OCI-LY1 (cell line): ENCODE measurements around the gene DYRK1B.

Experiments used
- H2AFZ ChIP-seq: fragments of 200-600 bp; sonication (generic), shearing (Covaris generic); 2 replicates; pipeline ENCODE4 v1.6.0; 2014; ENCODE audit warnings: antibody characterized with exemption, mild to moderate bottlenecking, low read length
- H3F3A ChIP-seq: fragments of 200-600 bp; sonication (generic), shearing (Covaris generic); 2 replicates; pipeline ENCODE4 v1.6.0; 2014; ENCODE audit warnings: mild to moderate bottlenecking, antibody characterized with exemption, low read length, moderate library complexity; ENCODE audit not compliant: insufficient read depth
- H3K27ac ChIP-seq: fragments of 200-600 bp; sonication (generic); 2 replicates; pipeline ENCODE4 v1.5.1; 2014; ENCODE audit warnings: low read length, mixed run types, mild to moderate bottlenecking, low read depth; ENCODE audit not compliant: poor library complexity, severe bottlenecking
- H3K27me3 ChIP-seq: fragments of 200-600 bp; sonication (generic); 2 replicates; pipeline ENCODE4 v1.6.0; 2014; ENCODE audit warnings: antibody characterized with exemption, mild to moderate bottlenecking, low read length, moderate library complexity; ENCODE audit not compliant: insufficient read depth
- H3K36me3 ChIP-seq: fragments of 200-600 bp; sonication (generic); 2 replicates; pipeline ENCODE4 v1.6.1; 2014; ENCODE audit warnings: mild to moderate bottlenecking, antibody characterized with exemption, low read length, moderate library complexity, mixed read lengths; ENCODE audit not compliant: insufficient read depth
- H3K4me1 ChIP-seq: fragments of 200-600 bp; sonication (generic); 2 replicates; pipeline ENCODE4 v1.5.1; 2014; ENCODE audit warnings: mild to moderate bottlenecking, low read length, moderate library complexity; ENCODE audit not compliant: insufficient read depth, severe bottlenecking
- H3K4me2 ChIP-seq: fragments of 200-600 bp; sonication (generic), shearing (Covaris generic); 2 replicates; pipeline ENCODE4 v1.6.1; 2014; ENCODE audit warnings: low read length
- H3K4me3 ChIP-seq: fragments of 200-600 bp; sonication (generic); 2 replicates; pipeline ENCODE4 v1.5.1; 2014; ENCODE audit warnings: low read length, low read depth, mild to moderate bottlenecking, mixed read lengths; ENCODE audit not compliant: poor library complexity, severe bottlenecking
- H3K79me2 ChIP-seq: fragments of 200-600 bp; shearing (Covaris generic); 2 replicates; pipeline ENCODE4 v1.6.1; 2016; ENCODE audit warnings: mixed run types, low read length, mixed read lengths; ENCODE audit not compliant: insufficient read depth
- H3K9ac ChIP-seq: fragments of 200-600 bp; sonication (generic), shearing (Covaris generic); 2 replicates; pipeline ENCODE4 v1.6.1; 2014; ENCODE audit warnings: mild to moderate bottlenecking, low read length, mixed read lengths
- H3K9me2 ChIP-seq: fragments of 200-600 bp; sonication (generic), shearing (Covaris generic); 2 replicates; pipeline ENCODE4 v1.6.1; 2014; ENCODE audit warnings: low read depth, mild to moderate bottlenecking, low read length, mixed read lengths
- H3K9me3 ChIP-seq: fragments of 200-600 bp; shearing (Covaris generic); 2 replicates; pipeline ENCODE4 v1.6.1; 2014; ENCODE audit warnings: low read length, mixed read lengths
- H4K20me1 ChIP-seq: fragments of 200-600 bp; sonication (generic), shearing (Covaris generic); 2 replicates; pipeline ENCODE4 v1.6.0; 2016; ENCODE audit warnings: mild to moderate bottlenecking, low read length; ENCODE audit not compliant: insufficient read depth
- CTCF ChIP-seq: fragments of 200-600 bp; sonication (generic), shearing (Covaris generic); IDR thresholded peaks from 2 replicates; pipeline ENCODE4 v1.5.1; 2017; ENCODE audit warnings: mild to moderate bottlenecking, antibody characterized with exemption, low read length, moderate library complexity, mixed read lengths
- EZH2 ChIP-seq: fragments of 200-600 bp; sonication (generic), shearing (Covaris generic); IDR thresholded peaks from 2 replicates; pipeline ENCODE4 v1.8.0; 2017; ENCODE audit warnings: borderline replicate concordance, mixed run types, mild to moderate bottlenecking, antibody characterized with exemption, low read length, moderate library complexity, mixed read lengths

Gene DYRK1B

GRCh38 chr19:39841041-39841440 is 7.1 kb upstream of the DYRK1B start:
- H3K27me3 ChIP-seq = no peaks in the 10 kb centered on the region
- no peaks in the 10 kb centered on the region for H3F3A ChIP-seq
- TF ChIP-seq CTCF = no peak
- peaks cover 53% of the 10 kb centered on the region for H3K36me3 ChIP-seq
- no peak overlapping the region for H3K27ac ChIP-seq
- no peak overlapping the region for H3K4me3 ChIP-seq
- no peaks in the 10 kb centered on the region for H3K9me2 ChIP-seq
- H3K79me2 ChIP-seq = peaks cover 56% of the 10 kb centered on the region
- no peak overlapping the region for H2AFZ ChIP-seq
- no peak overlapping the region for H3K4me2 ChIP-seq
- H3K9ac ChIP-seq = no peak overlapping the region
- peaks cover 29% of the 10 kb centered on the region for H3K4me1 ChIP-seq
- no peaks in the 10 kb centered on the region for H3K9me3 ChIP-seq
- H4K20me1 ChIP-seq = 0 out of 2 replicates have a peak, but pooled peaks cover 3% of the 10 kb centered on the region

DNA sequence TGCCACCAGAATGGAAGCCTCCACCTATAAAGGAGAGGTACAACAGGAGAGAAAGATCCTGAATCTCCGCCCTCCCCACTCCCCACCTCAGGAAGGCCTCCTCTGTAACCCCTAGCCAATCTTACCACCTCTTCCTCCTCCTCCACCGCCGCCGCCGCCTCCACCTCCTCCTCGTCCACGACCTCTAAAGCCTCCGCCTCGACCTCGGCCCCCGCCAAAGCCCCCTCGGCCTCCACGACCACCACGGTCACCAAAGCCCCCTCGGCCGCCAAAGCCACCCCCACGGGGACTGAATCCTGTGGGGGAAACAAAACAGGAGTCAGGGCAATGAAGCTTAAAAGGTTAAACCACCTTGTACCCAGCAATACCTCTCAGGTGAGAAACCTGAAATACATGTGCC is 6.5 kb upstream of the DYRK1B start:
- Histone ChIP-seq H3K36me3 (peaks cover 58% of the 10 kb centered on the region), H3K27me3 (no peaks in the 10 kb centered on the region), H3K4me2 (no peak overlapping the region), H3K4me3 (no peak overlapping the region), H4K20me1 (0 out of 2 replicates have a peak, but pooled peaks cover 3% of the 10 kb centered on the region), H3K4me1 (peaks cover 29% of the 10 kb centered on the region), H3K9me2 (no peaks in the 10 kb centered on the region), H3F3A (no peaks in the 10 kb centered on the region), H2AFZ (no peak overlapping the region), H3K79me2 (peaks cover 51% of the 10 kb centered on the region), H3K27ac (no peak overlapping the region), H3K9ac (no peak overlapping the region), H3K9me3 (no peaks in the 10 kb centered on the region)
- no peak for TF ChIP-seq EZH2
- no peak for TF ChIP-seq CTCF

DNA sequence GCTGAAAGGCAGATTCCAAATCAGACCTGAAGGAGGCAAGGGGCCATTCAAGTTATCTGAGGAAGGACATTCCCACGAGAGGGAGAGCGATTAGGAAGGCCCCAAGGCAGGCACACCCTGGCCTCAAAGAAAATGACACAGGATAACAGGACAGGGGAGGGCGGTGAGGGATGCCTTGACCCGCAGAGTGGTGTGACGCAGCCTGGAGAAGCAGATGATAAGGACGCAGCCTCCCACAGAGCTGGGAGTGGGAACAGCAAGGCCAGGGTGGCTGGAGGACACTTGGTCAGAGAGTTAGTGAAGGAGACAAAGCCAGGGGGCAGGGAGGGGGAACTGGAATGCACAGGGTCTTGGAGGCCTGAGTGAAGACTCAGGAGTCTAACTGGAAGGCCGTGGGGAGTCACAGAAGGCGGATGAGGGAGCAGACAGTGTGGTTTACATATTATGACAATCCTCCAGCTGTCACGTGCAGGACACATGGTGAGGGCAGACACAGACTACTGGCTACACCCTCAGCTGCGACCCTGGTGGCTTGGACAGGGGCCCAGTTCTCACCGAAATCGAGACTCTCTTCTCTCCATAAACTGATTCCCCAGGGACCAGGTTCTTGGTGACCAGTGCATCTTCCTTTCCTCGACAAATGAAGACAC is 5.8 kb upstream of the DYRK1B start:
- peaks cover 63% of the 10 kb centered on the region for H3K36me3 ChIP-seq
- no peak overlapping the region for H3K9ac ChIP-seq
- TF ChIP-seq CTCF = no peak
- TF ChIP-seq EZH2 = no peak
- peaks cover 44% of the 10 kb centered on the region for H3K79me2 ChIP-seq
- no peaks in the 10 kb centered on the region for H3K9me2 ChIP-seq
- H2AFZ ChIP-seq = no peak overlapping the region
- H3F3A ChIP-seq = no peaks in the 10 kb centered on the region
- no peak overlapping the region for H3K27ac ChIP-seq
- H3K27me3 ChIP-seq = no peaks in the 10 kb centered on the region
- peaks cover 26% of the 10 kb centered on the region for H3K4me1 ChIP-seq
- H3K4me2 ChIP-seq = no peak overlapping the region
- no peaks in the 10 kb centered on the region for H3K9me3 ChIP-seq
- H4K20me1 ChIP-seq = 0 out of 2 replicates have a peak, but pooled peaks cover 3% of the 10 kb centered on the region
- no peak overlapping the region for H3K4me3 ChIP-seq
